Keratinocyte (primary cell): ENCODE results near the gene RABL3. TPM values are rescaled to one million over a fixed set of nuclear protein-coding genes. Genes with fewer than 3 reads are reported as not detected.

ENCODE experiments used
- DNase-seq: peaks from one replicate; pipeline ENCODE4 v3.0.0-alpha.2; 2011; ENCODE audit warnings: low read depth, missing footprints, low spot score
- FAIRE-seq: peaks from 2 replicates; lab custom pipeline; 2011; peaks lifted over from hg19 to GRCh38; lab: Jason Lieb, UNC
- H2AFZ ChIP-seq: 2 replicates; pipeline ENCODE4 v1.6.0; 2012; ENCODE audit warnings: low read length, control low read depth, inconsistent platforms; ENCODE audit not compliant: control insufficient read depth
- H3K27ac ChIP-seq: 2 replicates; pipeline ENCODE4 v1.5.1; 2011; ENCODE audit warnings: low read length; ENCODE audit not compliant: control insufficient read depth, insufficient read depth
- H3K27me3 ChIP-seq: 3 replicates; pipeline ENCODE4 v1.6.0; 2011; ENCODE audit warnings: low read length; ENCODE audit not compliant: control insufficient read depth, insufficient read depth; ENCODE audit errors: extremely low read depth
- H3K36me3 ChIP-seq, 2 experiments: 2 replicates in 1 of 2; 3 replicates in 1 of 2; pipeline ENCODE4 v1.5.1; 2011; ENCODE audit warnings: low read length in 2 of 2, mild to moderate bottlenecking in 1 of 2; ENCODE audit not compliant: control insufficient read depth in 2 of 2, insufficient read depth in 2 of 2; ENCODE audit errors: extremely low read depth in 1 of 2
- H3K4me1 ChIP-seq: 3 replicates; pipeline ENCODE4 v1.5.1; 2011; ENCODE audit warnings: low read length; ENCODE audit not compliant: control insufficient read depth, insufficient read depth; ENCODE audit errors: extremely low read depth
- H3K4me2 ChIP-seq: 3 replicates; pipeline ENCODE4 v1.6.0; 2011; ENCODE audit warnings: low read depth, low read length; ENCODE audit not compliant: control insufficient read depth, insufficient read depth; ENCODE audit errors: extremely low read depth
- H3K4me3 ChIP-seq, 3 experiments: fragments of 200-600 bp in 1 of 3; sonication (generic) in 1 of 3; 2 replicates in 2 of 3; 3 replicates in 1 of 3; pipeline ENCODE4 v1.5.1; 2011 to 2016; ENCODE audit warnings: low read length in 3 of 3, mild to moderate bottlenecking in 3 of 3, control low read depth in 2 of 3, inconsistent platforms in 1 of 3, low read depth in 1 of 3, mixed read lengths in 1 of 3, mixed run types in 1 of 3, moderate library complexity in 1 of 3; ENCODE audit not compliant: control insufficient read depth in 2 of 3, insufficient read depth in 2 of 3; ENCODE audit errors: extremely low read depth in 1 of 3
- H3K79me2 ChIP-seq: 2 replicates; pipeline ENCODE4 v1.6.0; 2012; ENCODE audit warnings: low read length; ENCODE audit not compliant: control insufficient read depth, insufficient read depth
- H3K9ac ChIP-seq: 3 replicates; pipeline ENCODE4 v1.6.0; 2011; ENCODE audit warnings: low read length; ENCODE audit not compliant: control insufficient read depth, insufficient read depth; ENCODE audit errors: extremely low read depth
- H3K9me1 ChIP-seq: 3 replicates; pipeline ENCODE4 v1.6.0; 2011; ENCODE audit warnings: low read length; ENCODE audit not compliant: control insufficient read depth, insufficient read depth; ENCODE audit errors: extremely low read depth
- H3K9me3 ChIP-seq: 2 replicates; pipeline ENCODE4 v1.5.1; 2012; ENCODE audit warnings: low read depth, low read length; ENCODE audit not compliant: control insufficient read depth
- H4K20me1 ChIP-seq: 3 replicates; pipeline ENCODE4 v1.6.0; 2011; ENCODE audit warnings: low read length; ENCODE audit not compliant: control insufficient read depth, insufficient read depth; ENCODE audit errors: extremely low read depth
- EZH2 ChIP-seq: IDR thresholded peaks from one replicate; pipeline ENCODE4 v1.6.1; 2012; ENCODE audit warnings: inconsistent platforms, mild to moderate bottlenecking, low read length, moderate library complexity
- dilution Hi-C: fragments of 300-500 bp; cut with MboI; formaldehyde crosslinking; loops from one replicate; pipeline ENCODE4 v1.7.0; 2020; ENCODE audit warnings: low sequenced_read_pairs; ENCODE audit not compliant: extremely low pct_ligation_motif_present
- polyA plus RNA-seq, 5 experiments: library from polyadenylated mRNA; depleted of rRNA in 3 of 5; stranded (reverse) in 3 of 5; stranded (forward) in 1 of 5; unstranded in 1 of 5; fragments of >200 nt; gene quantifications; 1 replicate in 1 of 5; 2 replicates in 3 of 5; 3 replicates in 1 of 5; pipeline versions ENCODE4 v1.2.1 to v1.2.3, GENCODE V29; 2011 to 2012; ENCODE audit warnings: missing spikeins in 2 of 5, low read depth in 1 of 5, low replicate concordance in 1 of 5
- TF ChIP-seq, protein P1 (sequence below), 3 experiments: IDR thresholded peaks in 1 of 3; conservative IDR thresholded peaks in 1 of 3; optimal IDR thresholded peaks in 1 of 3; 2 replicates in 2 of 3; 3 replicates in 1 of 3; pipeline versions ENCODE3 to v1.5.1; 2011; ENCODE audit warnings: low read length in 3 of 3, mild to moderate bottlenecking in 3 of 3, moderate library complexity in 2 of 3, control low read depth in 1 of 3, inconsistent platforms in 1 of 3; ENCODE audit not compliant: insufficient read depth in 2 of 3; ENCODE audit errors: extremely low read depth in 1 of 3

RABL3 gene
- polyA plus RNA-seq, 1 donor (not counting 4 experiments of a cell fraction or from before 2014, with no cell fraction given): 13.4 TPM

DNA sequence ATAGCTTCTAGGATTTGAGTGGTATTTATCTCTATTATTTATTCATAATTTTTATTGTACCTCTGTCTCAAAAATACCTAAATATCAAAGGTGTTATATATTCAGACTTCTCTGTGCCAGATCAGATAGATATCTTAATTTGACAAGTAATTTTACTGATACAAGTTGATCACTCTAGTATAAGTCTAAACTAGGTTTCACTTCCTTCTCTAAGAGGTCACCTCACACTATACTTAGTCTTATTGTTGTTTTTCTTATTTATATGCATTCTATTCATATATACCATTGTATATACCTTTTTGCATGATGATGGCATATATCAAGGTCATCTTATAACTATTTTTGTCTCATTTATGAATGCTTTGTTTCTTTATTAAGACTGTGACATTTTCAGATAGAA is 33.9 kb downstream of the RABL3 start:
- Histone ChIP-seq H3K4me3 (no peak overlapping the region), H3K9me1 (no peaks in the 10 kb centered on the region), H3K27ac (no peak overlapping the region), H3K9me3 (no peaks in the 10 kb centered on the region), H2AFZ (no peak overlapping the region), H3K27me3 (no peaks in the 10 kb centered on the region), H3K4me2 (no peak overlapping the region), H4K20me1 (no peaks in the 10 kb centered on the region), H3K36me3 (peaks cover 0 to 2% of the 10 kb centered on the region in 2 experiments), H3K79me2 (no peaks in the 10 kb centered on the region), H3K9ac (no peak overlapping the region), H3K4me1 (no peaks in the 10 kb centered on the region)
- DNase-seq: no peak
- dilution Hi-C loops: no loop called here
- FAIRE-seq: no peak
- TF ChIP-seq EZH2: no peak
- TF ChIP-seq, protein P1, sequence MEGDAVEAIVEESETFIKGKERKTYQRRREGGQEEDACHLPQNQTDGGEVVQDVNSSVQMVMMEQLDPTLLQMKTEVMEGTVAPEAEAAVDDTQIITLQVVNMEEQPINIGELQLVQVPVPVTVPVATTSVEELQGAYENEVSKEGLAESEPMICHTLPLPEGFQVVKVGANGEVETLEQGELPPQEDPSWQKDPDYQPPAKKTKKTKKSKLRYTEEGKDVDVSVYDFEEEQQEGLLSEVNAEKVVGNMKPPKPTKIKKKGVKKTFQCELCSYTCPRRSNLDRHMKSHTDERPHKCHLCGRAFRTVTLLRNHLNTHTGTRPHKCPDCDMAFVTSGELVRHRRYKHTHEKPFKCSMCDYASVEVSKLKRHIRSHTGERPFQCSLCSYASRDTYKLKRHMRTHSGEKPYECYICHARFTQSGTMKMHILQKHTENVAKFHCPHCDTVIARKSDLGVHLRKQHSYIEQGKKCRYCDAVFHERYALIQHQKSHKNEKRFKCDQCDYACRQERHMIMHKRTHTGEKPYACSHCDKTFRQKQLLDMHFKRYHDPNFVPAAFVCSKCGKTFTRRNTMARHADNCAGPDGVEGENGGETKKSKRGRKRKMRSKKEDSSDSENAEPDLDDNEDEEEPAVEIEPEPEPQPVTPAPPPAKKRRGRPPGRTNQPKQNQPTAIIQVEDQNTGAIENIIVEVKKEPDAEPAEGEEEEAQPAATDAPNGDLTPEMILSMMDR (optimal IDR thresholded peaks at IDR 0.05 in 1 of 3, IDR thresholded peaks at IDR 0.05 in 1 of 3, conservative IDR thresholded peaks at IDR 0.05 in 1 of 3; ENCODE audit: extremely low read depth in 1 of 3, insufficient read depth in 2 of 3, low read length in 3 of 3): no peak

DNA sequence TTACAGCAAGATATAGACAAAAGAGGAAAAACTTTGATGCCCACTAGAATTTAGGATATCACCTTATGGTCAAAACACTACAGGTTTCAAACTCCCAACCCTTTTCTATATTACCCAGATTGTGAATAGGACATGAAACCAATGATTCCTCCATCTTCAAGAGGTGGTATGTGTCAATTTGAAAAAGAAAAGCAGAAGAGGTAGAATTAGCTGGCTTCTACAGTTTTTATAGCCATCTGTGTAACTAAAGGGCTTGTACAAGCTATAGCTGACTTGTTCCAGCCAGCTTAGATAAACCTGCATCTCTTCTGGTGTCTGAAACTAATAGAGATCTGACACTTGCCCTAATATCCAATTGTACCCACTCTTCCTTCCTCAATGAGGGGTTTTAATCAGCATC is 35.4 kb downstream of the RABL3 start:
- H3K36me3 ChIP-seq: peaks cover 0 to 6% of the 10 kb centered on the region in 2 experiments
- H3K9me1 ChIP-seq: no peaks in the 10 kb centered on the region
- H2AFZ ChIP-seq: no peak overlapping the region
- H3K27me3 ChIP-seq: no peaks in the 10 kb centered on the region
- no peaks in the 10 kb centered on the region for H3K9me3 ChIP-seq
- no peak for DNase-seq
- H3K4me1 ChIP-seq: no peaks in the 10 kb centered on the region
- H3K79me2 ChIP-seq: no peaks in the 10 kb centered on the region
- dilution Hi-C loops: no loop called here
- H3K9ac ChIP-seq: no peak overlapping the region
- H3K4me2 ChIP-seq: no peak overlapping the region
- no peak overlapping the region for H3K27ac ChIP-seq
- TF ChIP-seq, protein P1 (optimal IDR thresholded peaks at IDR 0.05 in 1 of 3, IDR thresholded peaks at IDR 0.05 in 1 of 3, conservative IDR thresholded peaks at IDR 0.05 in 1 of 3; ENCODE audit: extremely low read depth in 1 of 3, insufficient read depth in 2 of 3, low read length in 3 of 3): no peak
- TF ChIP-seq EZH2: no peak
- H4K20me1 ChIP-seq: no peaks in the 10 kb centered on the region
- no peak for FAIRE-seq
- H3K4me3 ChIP-seq: no peak overlapping the region
